HG02938 (cell line): Measurements from ENCODE around the gene PPP1CA.

ENCODE experiments used
- ATAC-seq: cut with Tn5 transposase; IDR thresholded peaks from one replicate; pipeline ENCODE4 v1.9.1; 2021; ENCODE audit warnings: mild to moderate bottlenecking, moderate library complexity; ENCODE audit not compliant: unreplicated experiment

The PPP1CA gene

DNA sequence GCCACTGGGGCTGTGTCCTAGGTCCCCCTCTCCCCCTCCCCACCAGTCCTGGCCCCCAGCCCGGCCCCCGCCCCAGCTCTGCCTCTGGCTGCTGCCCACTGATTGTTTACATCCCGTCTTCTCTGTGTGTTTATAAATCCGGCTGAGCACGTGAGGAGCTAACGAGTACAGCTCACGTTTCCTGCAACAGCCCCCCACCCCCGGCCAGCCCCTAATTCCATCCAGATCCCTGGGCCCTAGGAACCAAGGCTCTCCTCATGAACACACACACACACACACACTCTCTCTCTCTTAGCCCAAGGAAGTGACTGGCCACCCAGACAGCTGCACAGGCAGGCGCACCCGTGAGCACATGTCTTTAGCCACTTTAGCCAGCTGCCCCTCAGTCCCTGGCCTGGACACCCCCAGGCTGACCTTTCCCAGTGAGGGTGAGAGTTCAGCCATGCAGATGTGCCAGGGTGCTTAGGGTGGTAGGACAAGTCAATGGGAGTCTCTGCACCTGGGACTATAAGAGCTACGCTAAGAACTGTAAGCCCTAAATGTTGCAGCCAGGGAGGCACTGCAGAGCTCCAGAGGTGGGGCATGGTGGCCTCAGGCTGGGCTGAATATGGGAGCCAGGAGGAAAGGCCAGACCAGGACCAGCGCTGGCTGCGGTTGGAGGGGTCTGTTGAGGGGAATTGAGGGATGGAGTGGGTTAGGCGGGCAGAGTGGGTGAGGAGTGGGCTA is 31.1 kb downstream of the PPP1CA start:
- ATAC-seq = no peak

DNA sequence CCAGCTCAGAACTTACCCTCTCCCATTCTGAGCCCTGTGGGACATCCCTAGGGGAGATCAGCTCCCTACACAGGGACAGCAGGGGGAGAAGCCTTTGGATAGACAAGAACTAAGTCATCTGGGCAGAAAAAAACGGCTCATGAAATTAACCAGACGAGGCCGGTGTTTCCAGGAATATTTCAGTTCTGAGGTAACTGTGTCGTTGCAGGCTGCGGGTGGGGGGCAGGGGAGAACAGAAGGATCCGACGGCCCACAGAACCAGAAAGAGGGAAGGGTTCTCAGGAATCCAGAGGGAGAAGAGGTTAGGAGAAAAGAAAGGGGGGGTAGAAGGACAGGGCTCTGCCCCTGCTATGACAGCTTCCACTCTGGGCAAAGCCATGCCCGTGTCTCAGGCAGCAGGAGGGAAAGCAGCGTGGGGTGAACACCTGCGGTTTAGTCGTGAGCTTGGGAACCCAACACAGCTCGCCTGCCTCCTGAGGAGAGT is 31.8 kb downstream of the PPP1CA start:
- no peak for ATAC-seq

DNA sequence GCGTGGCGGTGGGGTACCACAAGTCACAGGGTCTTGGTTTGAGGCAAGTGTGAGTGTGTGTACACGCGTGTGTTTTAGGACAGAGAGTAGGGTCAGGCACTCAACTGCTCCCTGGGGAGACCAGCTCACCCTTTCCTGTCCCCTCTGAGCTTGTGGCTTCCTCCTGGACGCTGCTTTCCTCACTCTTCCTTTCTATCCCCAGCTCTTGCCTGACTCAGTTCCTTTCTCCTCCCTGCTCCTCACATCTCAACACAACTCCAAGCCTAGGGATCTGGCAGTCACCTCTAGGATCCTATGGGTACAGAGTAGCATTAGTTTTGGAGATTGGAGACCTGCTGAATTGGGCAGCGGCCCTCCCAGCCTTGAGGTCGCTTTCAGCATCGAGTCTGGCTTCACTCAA is 32.4 kb downstream of the PPP1CA start:
- ATAC-seq = no peak

DNA sequence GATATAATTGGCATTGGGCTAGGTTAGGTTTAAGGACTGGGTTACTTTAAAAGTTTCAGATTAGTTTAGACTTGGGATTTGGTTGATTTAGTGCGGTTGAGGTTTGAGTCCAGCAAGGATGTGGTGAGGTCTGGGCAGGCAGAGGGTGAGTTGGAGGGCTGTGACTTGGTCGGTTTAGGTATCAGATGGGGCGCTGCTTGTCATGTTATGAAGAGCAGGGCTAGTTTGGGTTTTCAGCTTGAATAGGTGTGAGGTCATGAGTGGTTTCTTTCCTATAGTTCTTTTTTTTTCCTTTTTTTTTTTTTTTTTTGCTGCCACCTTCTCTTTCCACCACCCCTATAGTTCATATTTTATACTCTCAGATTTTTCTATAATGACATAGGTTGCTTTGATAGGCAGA is 33.0 kb downstream of the PPP1CA start:
- no peak for ATAC-seq

DNA sequence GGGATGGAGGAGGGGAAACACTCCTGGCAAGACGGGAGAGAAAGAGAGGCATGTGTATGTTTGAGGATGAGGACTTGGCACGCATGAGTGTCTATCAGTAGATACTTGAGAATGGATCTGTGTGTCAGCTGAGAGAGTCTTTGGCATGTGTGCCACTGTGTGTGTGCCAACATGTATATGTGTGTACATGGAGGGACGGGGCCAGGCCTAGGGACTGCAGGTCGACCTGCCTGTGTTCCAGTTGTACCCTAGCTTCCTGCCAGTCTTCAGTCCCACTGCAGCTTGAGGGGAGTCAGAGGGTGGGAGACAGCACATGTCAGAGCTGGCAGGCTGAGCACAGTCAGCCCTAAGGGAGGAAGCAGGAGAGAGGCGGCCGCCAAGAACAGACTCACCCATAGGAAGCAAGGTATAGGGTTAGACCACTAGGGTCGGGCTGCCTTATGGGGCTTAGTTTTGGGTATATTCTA is 33.9 kb downstream of the PPP1CA start:
- no peak for ATAC-seq

DNA sequence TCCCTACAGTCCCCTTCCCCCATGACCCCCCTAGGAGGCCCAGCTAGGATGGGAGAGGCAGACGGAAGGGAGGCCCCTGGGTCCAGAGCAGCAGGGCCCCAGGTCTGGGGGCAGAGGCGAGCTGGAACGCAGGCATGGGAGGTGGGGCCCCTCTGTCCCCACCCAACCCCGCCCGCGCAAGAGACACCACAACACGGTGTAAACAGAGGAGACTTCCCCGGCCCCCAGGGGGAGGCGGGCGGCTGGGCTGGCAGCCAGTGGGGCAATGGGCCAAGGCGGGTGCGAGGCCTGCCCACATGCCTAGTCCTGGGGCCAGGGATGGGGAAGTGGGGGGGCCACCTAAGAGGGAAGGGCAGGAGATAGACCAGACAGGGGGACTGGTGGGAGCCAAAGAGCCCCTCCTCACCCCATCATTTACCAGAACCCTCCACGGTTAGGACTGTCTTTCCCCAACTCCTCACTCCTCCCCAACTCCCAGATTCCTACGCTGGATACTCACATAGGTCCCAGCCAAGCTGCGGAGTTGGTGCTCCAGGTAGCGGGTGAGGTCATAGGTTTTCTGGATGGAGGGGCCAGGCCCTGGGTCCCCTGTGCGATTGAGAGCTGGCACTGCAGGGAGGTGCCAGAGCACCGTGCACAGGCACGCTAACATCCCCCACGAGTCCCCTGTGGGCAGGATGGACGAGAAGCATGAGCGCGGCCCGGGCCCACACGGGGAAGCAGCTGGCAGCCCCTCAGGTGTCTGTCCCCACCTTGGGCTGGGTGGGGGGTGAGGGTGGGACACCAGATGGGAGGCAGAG is 34.5 kb downstream of the PPP1CA start:
- no peak for ATAC-seq

DNA sequence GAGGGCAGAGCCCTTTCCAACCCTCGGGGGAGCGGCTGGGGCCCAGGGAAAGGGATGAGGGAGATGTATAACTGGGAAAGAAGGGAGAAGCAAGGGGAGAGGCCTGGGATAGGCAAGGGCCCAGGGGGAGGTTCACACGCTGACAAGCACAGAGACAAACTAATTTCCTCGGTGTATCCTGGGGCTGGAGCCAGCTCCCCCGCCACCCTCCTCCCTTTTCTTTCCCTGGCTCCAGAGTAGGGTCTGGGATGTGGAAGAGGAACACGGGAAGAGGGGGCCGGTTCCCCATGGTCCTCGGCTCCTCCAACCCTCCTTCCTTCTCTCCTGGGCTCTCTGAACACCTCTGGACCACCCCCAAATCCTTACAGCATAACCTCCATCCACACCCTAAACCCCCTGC is 35.1 kb downstream of the PPP1CA start:
- ATAC-seq = no peak

DNA sequence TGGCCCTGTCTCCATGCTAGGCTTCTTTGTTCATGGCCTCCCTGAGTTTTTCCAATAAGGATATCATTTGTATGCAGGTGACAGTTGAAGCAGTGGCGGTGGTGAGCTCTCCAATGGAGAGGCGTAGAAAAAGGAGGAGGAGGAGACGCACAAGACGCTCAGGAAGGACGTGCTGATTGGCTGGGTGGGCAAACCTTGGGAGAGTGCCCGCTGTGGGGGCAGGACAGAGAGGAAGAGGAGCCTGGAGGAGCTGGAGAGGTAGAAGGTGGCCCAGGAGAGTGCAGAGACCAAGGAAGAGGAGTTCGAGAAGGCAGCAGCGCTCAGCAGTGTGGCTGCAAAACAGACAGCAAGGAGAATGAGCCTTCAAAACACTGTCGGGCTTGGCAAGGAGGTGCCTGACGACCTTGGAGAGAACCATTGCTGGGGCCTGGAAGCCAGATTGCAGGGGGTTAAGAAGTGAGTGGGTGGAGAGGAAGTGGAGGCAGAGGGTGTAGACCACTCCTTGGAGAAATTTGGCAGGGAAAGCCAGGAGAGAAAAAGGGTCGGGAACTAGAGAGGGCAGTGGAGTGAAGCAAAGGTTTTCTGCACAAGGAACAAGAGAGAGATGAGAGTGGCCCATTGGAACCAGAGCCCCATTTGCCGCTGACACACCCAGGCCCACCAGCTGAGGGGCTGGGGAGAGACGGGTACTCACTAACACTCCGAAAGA is 35.8 kb downstream of the PPP1CA start:
- ATAC-seq = no peak

DNA sequence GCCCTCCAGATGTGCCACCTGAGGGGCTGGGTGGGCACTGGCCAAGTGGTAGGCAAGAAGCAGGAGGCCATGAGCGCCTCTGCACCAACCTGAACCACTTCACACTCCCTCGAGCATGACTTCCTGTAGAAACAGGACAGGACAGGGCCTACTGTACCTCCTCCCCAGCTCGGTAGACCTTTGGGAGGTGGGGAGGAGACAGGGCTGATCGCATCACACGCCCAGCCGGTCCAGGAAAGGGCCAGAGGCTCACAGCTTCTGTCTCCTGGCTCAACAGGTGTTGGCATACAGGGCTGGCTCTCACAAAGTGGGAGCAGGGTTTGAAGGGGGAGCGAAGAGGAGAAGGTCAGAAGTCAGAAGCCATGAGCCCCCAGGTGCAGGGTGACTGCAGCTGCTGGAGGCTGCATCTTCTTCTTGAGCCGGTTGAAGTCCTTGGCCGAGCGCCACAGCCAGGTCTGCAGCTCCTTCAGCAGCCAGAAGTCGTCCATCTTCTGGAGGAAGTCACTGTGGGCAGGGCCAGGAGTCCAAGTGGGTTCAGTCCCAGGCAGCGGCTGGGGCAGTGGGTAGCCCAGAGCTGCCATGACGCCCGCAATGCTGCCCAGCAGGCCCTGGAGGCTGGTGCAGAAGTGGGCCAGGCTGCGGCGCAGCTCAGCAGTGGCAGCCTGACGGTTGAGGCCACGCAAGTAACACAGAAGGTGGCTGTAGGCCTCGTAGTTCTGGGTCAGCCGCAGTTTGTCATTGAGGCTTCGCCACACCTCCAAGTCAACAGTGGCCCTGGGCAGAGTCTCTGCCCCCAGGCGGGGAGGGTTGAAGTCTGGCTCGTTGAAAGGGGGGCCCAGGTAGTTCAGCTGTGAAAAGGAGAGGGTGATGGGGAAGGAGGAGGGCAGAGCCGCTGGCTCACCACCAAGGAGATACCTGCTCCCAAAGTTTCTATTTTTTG is 36.6 kb downstream of the PPP1CA start:
- no peak for ATAC-seq

DNA sequence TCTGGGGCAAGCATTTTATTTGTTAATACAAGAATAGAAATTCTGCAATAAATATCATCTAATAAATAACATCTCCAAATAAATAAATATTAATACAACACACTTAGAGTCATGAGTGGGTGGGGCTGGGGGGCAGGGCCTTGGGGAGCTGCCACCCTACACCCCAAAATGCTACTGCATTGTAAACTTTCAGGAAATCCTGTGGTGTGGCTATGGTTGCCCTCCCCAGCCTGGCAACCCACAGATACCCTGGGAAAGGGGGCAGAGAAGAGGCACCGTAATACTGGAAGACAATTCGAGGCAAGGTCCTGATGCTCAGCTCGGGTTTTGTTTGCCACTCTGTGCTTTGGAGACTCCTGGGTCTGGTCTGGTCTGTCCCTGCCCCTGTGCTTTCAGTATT is 37.5 kb downstream of the PPP1CA start:
- ATAC-seq = no peak

DNA sequence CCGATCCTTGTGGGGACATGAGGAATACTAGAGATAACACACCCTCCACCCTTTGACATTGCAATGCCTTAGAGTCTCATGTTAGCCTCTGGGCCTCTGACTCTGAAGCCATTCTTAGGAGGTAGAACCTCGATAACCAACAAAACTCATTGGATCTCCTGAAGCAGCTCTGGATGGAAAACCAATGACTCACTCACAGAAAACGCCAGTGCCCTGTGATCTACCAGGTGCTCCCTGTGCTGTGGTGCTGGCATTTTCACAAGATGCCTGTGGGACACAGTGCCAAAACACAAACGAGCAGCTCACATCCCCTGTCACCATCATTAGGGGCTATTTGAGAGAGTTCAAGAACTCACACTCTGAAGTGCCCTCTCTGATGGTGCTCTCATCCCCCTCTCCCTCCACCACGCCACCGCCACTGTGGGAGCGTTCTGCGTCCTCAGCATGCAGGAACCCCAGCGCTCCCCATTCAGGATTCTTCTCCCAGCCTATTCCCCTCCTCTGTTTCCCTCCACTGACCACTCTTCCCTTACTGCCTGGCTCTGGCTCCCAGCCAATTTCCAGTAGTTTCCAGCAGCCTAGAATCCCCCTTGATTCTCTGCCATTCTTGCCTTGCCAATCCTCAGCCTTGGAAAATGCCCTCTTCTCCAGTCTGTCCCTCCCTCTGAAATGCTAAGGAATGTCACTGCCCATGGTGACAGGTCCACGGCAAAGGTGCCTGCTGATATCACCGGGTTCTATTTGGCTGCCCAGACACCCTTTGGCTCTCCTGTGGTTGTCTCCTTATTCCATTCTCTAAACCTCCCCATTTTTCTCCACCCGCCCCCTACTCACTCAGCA is 43.6 kb downstream of the PPP1CA start:
- no peak for ATAC-seq

DNA sequence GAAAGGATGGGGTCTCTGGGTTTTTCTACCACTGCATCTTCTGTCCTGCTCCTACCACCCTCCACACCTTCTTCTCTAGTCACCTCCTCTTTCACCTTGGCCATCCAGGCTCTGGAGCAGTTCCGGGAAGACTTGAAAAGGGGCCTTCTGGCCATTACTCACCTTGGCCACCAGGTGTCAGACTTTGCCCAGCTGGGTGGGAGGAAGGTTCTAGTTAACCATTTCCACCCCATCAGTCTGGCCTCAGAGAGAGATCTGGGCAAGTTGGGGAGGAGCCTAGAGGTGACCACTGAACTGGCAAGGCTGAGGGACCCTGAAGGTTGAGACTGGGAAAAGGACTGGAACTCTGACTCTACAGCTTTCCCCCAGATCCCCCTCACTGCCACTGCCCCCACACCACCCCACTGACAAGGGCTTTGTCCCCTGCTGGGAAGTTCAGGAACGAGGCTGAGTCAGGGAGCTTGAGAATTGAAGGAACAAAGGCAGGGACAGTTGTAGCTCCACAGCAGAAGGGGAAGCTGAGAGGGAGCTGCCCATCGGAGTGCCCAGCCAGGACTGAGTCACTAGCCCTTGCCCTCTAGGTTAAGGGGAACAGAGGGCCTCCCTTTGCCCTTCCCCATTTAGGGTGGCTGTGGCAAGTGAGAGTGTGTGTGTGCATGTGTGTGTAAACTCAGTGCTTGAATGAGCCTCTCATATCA is 44.6 kb downstream of the PPP1CA start:
- no peak for ATAC-seq

DNA sequence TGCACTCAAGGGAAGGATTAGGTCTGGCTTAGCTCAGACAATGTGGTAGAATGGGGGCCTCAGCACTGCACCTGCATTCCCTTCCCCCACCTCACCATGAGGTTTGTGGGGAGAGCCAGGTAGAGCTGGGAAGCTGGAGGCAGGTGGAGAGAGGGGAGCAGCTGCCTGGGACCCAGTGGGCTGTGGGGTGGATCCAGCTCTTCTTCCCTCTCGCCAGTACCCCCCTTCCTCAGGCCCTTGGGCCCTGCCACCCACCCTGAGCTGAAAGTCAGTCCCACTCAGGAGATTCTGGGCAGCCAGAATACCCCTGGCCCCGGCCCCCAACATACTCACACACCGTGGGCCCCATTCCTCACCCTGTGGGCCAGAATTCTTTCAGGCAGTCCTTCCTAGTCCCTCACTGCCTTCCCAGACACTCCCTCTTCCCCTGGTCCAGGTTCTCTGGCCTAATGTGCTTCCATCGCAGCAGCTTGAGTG is 45.2 kb downstream of the PPP1CA start:
- no peak for ATAC-seq

DNA sequence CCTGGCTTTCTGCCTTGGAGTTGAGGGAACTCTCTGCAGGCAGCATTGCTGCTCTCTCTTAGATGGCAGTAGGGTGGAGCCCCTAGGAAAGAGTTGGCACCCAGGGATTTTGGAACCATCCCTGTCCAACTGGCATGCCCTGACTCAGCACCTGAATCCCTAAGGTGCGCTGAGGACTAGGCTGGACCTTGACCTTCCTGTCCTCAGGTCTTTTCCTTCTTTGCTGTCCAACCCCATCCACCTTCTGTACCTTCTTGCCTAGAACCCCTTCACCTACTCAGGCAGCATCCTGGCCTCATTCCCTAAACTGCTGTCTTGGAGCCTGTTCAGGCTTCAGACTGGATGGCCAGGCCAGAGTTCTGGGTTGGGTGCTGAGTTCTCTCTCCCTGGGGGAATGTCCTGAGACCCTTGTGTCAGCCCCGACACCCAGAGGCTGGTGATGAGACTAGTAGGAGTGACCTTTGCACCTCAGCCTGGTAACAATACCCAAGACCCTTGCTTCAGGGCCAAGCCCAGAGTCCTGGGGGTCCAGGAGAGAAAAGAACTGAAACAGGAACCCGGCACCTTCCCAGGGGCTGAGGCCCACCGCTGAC is 45.8 kb downstream of the PPP1CA start:
- ATAC-seq = no peak

DNA sequence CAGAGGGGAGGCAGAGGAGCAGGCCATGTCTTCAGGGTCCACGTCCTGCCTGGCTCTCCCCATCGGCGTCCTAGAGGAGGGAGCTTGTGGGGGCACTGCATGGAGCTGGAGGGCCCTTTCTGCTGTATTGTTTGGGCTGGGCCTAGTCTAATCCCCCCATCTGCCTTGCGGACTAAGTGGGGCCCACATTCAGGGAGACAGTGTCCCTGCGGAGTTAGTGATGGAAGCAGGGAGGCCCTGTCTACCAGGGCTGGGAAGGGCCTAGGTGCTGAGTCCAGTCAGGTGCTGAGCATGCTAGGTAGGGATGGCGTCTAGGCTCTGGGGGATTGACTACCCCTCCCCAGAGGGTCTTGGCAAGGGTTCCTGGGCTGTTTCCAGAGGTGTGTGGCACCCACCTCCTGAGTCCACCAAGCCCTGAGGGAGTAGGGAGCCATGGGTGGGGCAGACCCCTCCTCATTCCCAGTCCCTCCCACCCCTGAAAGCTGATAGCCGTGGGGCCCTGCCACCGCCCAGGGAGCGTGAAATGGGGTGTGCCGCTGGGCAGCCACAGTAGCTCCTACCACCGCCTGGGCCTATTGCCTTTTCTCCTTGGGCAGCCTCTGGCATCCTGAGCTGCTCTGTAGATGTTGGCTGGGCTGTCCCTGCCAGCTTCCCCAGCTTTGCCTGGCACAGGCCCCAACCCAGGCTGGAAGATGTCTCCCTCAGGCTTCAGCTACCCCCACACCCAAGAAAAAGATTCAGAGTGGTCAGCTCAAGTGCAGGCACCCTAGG is 46.5 kb downstream of the PPP1CA start:
- no peak for ATAC-seq

DNA sequence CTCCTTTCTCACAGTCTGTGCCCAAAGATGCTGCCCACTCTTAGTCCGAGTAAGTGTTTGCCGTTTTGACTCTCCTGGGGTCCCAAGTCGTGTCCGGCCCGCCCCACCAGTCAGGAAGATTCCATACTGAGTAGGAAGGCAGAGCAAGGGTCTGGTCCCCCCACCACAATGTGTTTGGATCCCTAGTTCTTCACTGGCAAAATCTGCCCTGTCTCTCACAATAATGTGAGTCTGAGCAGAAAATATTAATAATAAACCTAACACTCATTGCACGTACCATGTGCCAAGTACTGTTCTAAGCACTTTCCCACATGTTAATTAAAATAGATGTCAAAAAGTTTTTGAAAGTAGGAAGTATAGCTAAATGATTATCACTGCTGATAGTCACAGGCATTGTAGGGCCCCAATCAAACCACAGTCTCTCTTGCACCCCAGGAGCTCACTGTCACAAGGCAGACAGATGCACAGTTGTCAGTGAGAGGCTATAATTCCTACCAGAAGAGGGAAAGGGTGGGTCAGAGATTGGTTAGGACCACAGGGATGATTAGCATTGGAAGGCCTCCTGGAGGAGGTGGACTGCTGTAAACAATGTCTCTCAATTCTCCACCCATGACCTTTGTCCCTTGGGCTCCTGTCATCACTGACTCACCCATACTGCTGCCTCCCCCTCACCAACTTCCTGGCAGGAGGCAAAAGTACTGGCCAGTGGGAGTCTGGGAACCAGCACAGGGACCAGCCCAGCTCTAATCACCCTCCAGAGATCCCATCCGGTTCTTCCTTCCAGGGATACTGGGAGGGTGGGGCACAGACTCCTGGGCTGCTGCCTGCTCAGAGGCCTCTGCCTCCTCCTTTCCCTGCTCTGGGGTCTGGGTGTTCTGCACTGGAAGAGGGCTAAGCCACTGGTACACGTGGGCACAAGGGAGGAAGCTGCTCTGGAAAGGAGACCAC is 47.3 kb downstream of the PPP1CA start:
- no peak for ATAC-seq
